Measurements from ENCODE around the gene IFIH1.

Gene IFIH1

DNA sequence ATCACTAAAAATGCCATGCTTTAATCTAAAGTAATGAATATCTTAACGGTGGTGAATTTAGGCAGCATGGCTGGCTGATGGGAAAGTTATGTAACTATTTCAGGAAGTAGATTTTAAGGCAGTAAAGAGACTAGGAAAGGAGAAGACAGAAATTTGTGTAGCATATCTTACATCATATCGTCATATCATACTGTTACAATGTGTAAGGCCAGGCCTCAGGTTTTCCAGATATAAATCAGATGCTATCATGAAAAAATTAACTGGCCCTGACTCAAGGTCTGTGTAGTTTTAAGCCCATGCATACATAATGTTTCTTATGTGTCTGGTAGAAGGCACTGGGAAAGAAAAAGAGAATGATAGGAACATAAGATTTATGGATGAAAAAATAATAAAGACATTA, 66.3 kb downstream of the IFIH1 start:
- TF ChIP-seq, protein P1, sequence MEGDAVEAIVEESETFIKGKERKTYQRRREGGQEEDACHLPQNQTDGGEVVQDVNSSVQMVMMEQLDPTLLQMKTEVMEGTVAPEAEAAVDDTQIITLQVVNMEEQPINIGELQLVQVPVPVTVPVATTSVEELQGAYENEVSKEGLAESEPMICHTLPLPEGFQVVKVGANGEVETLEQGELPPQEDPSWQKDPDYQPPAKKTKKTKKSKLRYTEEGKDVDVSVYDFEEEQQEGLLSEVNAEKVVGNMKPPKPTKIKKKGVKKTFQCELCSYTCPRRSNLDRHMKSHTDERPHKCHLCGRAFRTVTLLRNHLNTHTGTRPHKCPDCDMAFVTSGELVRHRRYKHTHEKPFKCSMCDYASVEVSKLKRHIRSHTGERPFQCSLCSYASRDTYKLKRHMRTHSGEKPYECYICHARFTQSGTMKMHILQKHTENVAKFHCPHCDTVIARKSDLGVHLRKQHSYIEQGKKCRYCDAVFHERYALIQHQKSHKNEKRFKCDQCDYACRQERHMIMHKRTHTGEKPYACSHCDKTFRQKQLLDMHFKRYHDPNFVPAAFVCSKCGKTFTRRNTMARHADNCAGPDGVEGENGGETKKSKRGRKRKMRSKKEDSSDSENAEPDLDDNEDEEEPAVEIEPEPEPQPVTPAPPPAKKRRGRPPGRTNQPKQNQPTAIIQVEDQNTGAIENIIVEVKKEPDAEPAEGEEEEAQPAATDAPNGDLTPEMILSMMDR (IDR thresholded peaks at IDR 0.05; ENCODE audit: borderline replicate concordance, insufficient read depth, low read depth, low read length): no peak
- H3K4me3 ChIP-seq (ENCODE audit: low read depth, low read length): no peak overlapping the region

GRCh38 chr2:162245781-162246180, 72.7 kb downstream of the IFIH1 start:
- H3K4me3 ChIP-seq (ENCODE audit: low read depth, low read length): no peak overlapping the region
- TF ChIP-seq, protein P1 (IDR thresholded peaks at IDR 0.05; ENCODE audit: borderline replicate concordance, insufficient read depth, low read depth, low read length): no peak

GRCh38 chr2:162245061-162245460, 73.4 kb downstream of the IFIH1 start:
- TF ChIP-seq, protein P1 (IDR thresholded peaks at IDR 0.05; ENCODE audit: borderline replicate concordance, insufficient read depth, low read depth, low read length): no peak
- H3K4me3 ChIP-seq (ENCODE audit: low read depth, low read length): no peak overlapping the region

DNA sequence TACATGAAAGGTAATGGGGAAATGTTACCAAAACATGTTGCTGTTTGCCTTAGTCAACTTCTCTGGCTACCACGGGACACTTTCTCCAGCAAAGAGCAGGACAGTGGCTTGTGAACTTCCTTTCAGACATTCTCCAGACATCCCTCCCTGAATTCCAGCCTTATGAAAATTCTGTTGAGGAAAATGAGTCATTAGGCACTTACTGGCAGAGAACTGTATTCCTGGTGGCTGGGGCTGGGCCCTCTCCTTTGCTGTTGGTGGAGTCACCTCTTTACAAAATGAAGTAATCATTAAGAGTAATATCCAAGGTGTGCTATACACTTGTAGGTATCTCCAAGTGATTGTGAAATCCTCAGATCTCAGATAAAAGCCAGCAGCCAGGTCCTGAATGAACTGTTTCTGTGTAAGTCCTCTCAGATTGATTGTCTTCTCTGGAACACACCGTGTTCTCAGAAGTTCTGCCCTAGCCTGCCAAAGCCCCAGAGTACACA, 73.9 kb downstream of the IFIH1 start:
- TF ChIP-seq, protein P1 (IDR thresholded peaks at IDR 0.05; ENCODE audit: borderline replicate concordance, insufficient read depth, low read depth, low read length): no peak

GRCh38 chr2:162243715-162244114, 74.8 kb downstream of the IFIH1 start:
- no peak overlapping the region for H3K4me3 ChIP-seq (ENCODE audit: low read depth, low read length)
- TF ChIP-seq, protein P1 (IDR thresholded peaks at IDR 0.05; ENCODE audit: borderline replicate concordance, insufficient read depth, low read depth, low read length): no peak

More for the DNA sequence above, 73.9 kb downstream of the IFIH1 start:
- no peak overlapping the region for H3K4me3 ChIP-seq (ENCODE audit: low read depth, low read length)

DNA sequence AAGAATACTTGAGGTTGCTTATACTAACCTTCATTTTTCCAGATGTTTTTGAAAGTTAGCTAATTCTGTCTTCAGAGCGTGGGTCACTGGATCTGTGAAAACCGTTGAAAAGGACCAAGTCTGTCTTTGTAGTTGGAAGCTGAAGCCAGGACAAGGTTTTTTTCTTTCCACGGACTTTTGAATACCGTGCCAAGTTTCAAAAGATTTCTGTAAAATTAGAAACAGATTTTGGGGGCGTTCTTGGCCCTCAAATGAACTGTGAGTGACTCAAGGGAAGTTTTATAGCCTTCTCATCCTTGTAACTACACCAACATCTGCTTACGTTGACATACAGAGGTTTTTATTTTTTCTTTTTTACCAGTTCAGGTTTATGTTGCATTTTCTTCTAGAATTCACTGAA, 75.2 kb downstream of the IFIH1 start, which contains the start of gene FAP:
TSS of gene FAP (minus strand) at position 152 of the 400 bp plus-strand sequence. CDS start at position 34, 118 bp downstream.
- TF ChIP-seq, protein P1 (IDR thresholded peaks at IDR 0.05; ENCODE audit: borderline replicate concordance, insufficient read depth, low read depth, low read length): no peak
- H3K4me3 ChIP-seq (ENCODE audit: low read depth, low read length): no peak within 1 kb of the TSS

DNA sequence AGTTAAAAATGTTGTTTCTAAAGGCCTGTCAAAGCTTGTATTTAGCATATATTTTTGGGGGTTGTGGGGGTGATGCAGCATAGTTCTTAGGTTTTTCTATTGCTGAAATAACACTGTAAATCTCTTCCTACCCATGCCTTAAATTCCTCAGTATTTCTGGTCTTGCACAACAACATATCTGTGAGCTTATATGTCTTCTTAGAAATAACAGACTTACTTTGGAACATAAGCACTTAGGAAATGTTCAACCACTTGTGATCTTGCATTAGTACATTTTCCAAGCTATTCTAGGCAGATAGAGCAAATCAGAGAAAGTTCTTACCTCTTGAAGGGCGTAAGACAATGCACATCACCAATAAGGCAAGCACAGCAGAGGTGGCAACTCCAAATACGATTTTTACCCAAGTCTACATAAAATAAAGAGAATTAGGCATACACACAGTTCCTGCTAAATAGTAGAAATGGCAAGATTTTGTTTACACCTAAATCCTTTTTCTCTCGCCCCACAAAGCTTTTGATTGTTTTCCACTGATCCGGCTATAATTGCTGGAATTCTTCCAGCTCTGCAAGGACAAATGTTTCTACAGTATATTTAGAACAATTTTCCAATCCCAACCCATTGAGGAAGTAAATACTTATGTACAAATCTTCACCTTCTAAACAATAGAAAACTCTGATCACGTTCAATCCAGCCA, 75.8 kb downstream of the IFIH1 start:
- no peak overlapping the region for H3K4me3 ChIP-seq (ENCODE audit: low read depth, low read length)
- TF ChIP-seq, protein P1 (IDR thresholded peaks at IDR 0.05; ENCODE audit: borderline replicate concordance, insufficient read depth, low read depth, low read length): no peak
